ENCODE results near the gene USP11. TPM values are rescaled to one million over a fixed set of nuclear protein-coding genes. Genes with fewer than 3 reads are reported as not detected.

The USP11 gene
- total and polyA plus RNA-seq, 2 experiments from 2014 or later: 64.2 to 65.1 TPM

DNA sequence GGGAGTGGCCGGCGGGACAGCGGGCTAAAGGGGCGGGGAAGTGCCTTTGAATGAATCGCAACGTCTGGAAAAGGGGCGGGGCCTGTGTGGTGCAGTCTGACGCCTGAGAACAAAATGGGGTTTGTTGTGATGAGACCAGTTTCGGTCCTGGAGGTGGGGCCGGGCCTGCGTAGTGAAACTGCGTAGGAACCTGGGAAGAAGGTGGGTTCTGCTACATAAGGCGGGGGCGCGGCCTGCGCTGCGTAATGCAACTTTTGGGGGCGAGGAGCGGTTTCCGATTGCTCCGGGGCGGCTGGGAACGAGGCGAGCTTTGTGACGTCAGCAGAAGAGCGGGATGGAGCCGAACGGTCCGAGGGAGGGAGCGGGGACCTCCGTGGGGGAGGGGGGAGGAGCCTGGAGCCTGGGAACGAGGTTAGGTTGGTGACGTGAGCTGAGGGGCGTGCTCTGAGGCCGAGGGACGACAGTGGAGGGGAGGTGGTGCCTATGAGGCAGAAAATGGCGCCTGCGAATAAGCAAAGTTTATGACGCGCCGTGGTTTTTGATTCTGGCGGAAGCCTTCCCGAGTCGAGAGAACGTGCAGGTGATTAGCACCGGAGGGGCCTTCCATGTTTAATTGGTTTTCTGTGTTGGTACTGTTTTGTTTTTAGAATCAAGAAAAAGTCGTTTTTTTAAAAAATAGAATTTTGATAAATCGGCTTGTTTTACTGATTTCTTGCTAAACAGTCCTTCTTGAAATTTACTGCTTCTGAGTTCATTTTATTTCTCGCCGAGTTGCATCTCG is 714 bp downstream of the USP11 start:
- Histone ChIP-seq H3F3A (replicated peaks; ENCODE audit: low read depth) (no peaks in the 10 kb centered on the region), H3K27me3 (ENCODE audit: insufficient read depth) (no peaks in the 10 kb centered on the region), H3K4me1 (ENCODE audit: insufficient read depth) (peaks cover 4% of the 10 kb centered on the region), H3K4me3 (peak overlapping the region; percentile 59), H3K36me3 (ENCODE audit: insufficient read depth) (no peaks in the 10 kb centered on the region), H3K27ac (ENCODE audit: low read depth) (peak overlapping the region; percentile 98), H3K9me2 (ENCODE audit: insufficient read depth) (no peaks in the 10 kb centered on the region), H3K79me2 (replicated peaks; ENCODE audit: insufficient read depth) (peaks cover 48% of the 10 kb centered on the region), H2AFZ (no peak overlapping the region), H4K20me1 (replicated peaks; ENCODE audit: insufficient read depth) (no peaks in the 10 kb centered on the region), H3K4me2 (peak overlapping the region; percentile 78)
- peak; percentile 92 for TF ChIP-seq CREB1 (CRISPR knock-in tag; IDR thresholded peaks at IDR 0.05; ENCODE audit: low read depth)
- TF ChIP-seq NANOG (IDR thresholded peaks at IDR 0.05; ENCODE audit: borderline replicate concordance): no peak
- TF ChIP-seq POLR2AphosphoS5 (IDR thresholded peaks at IDR 0.05; ENCODE audit: low read depth): peak; percentile 29; the same call in 1 of the 2 replicates
- Mint-ChIP-seq H3K4me1 (peaks cover 10% of the 10 kb centered on the region; the same call in 2 of the 3 replicates), H3K27me3 (ENCODE audit: insufficient read depth, low read depth, poor library complexity) (peaks cover 4% of the 10 kb centered on the region), H3K27ac (peak overlapping the region; percentile 100), H3K4me3 (peak overlapping the region; percentile 93), H3K36me3 (ENCODE audit: low read depth) (peaks cover 5% of the 10 kb centered on the region; the same call in 2 of the 3 replicates), H3K9me3 (no peaks in the 10 kb centered on the region; the same call in 1 of the 3 replicates)
- DNase-seq (ENCODE audit: low spot score): peak; percentile 96
- ATAC-seq: peak; percentile 82

DNA sequence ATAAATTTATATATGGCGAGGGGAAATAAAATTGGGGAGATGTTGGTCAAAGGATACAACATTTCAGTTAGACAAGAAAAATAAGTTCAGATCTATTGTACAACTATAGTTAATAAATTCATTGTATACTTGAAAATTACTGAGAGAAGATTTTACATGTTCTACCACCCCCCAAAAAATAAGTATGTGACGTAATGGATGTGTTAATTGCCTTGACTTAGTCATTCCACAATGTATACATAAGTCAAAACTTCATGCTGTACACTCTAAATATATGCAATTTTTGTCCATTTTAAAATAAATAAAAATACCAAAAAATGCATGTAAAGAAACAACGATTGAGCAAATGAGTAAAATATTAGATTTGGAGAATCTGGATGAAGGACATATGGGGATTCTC is 1.8 kb downstream of the USP11 start:
- Histone ChIP-seq H4K20me1 (replicated peaks; ENCODE audit: insufficient read depth) (no peaks in the 10 kb centered on the region), H3K4me3 (peak overlapping the region; percentile 59), H3K9me2 (ENCODE audit: insufficient read depth) (no peaks in the 10 kb centered on the region), H2AFZ (no peak overlapping the region), H3K36me3 (ENCODE audit: insufficient read depth) (no peaks in the 10 kb centered on the region), H3K27me3 (ENCODE audit: insufficient read depth) (no peaks in the 10 kb centered on the region), H3K79me2 (replicated peaks; ENCODE audit: insufficient read depth) (peaks cover 50% of the 10 kb centered on the region), H3K4me1 (ENCODE audit: insufficient read depth) (peaks cover 4% of the 10 kb centered on the region), H3K4me2 (peak overlapping the region; percentile 78), H3K27ac (ENCODE audit: low read depth) (peak overlapping the region; percentile 96; the same call in 1 of the 2 replicates), H3F3A (replicated peaks; ENCODE audit: low read depth) (no peaks in the 10 kb centered on the region)
- DNase-seq (ENCODE audit: low spot score) (no peak), ATAC-seq (no peak)
- Mint-ChIP-seq H3K27ac (peak overlapping the region; percentile 100), H3K4me3 (peak overlapping the region; percentile 93), H3K9me3 (no peaks in the 10 kb centered on the region; the same call in 1 of the 3 replicates), H3K36me3 (ENCODE audit: low read depth) (peaks cover 2% of the 10 kb centered on the region; the same call in 2 of the 3 replicates), H3K4me1 (peaks cover 10% of the 10 kb centered on the region; the same call in 2 of the 3 replicates), H3K27me3 (ENCODE audit: insufficient read depth, low read depth, poor library complexity) (peaks cover 6% of the 10 kb centered on the region)
- TF ChIP-seq, protein P1, sequence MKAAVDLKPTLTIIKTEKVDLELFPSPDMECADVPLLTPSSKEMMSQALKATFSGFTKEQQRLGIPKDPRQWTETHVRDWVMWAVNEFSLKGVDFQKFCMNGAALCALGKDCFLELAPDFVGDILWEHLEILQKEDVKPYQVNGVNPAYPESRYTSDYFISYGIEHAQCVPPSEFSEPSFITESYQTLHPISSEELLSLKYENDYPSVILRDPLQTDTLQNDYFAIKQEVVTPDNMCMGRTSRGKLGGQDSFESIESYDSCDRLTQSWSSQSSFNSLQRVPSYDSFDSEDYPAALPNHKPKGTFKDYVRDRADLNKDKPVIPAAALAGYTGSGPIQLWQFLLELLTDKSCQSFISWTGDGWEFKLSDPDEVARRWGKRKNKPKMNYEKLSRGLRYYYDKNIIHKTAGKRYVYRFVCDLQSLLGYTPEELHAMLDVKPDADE (IDR thresholded peaks at IDR 0.05): no peak
- TF ChIP-seq EZH2phosphoT487 (IDR thresholded peaks at IDR 0.05; ENCODE audit: unreplicated experiment): no peak
- no peak for TF ChIP-seq ZNF114 (CRISPR knock-in tag; IDR thresholded peaks at IDR 0.05)
- no peak for TF ChIP-seq ZNF331 (CRISPR knock-in tag; IDR thresholded peaks at IDR 0.05; ENCODE audit: low read depth)
- TF ChIP-seq, protein P2, sequence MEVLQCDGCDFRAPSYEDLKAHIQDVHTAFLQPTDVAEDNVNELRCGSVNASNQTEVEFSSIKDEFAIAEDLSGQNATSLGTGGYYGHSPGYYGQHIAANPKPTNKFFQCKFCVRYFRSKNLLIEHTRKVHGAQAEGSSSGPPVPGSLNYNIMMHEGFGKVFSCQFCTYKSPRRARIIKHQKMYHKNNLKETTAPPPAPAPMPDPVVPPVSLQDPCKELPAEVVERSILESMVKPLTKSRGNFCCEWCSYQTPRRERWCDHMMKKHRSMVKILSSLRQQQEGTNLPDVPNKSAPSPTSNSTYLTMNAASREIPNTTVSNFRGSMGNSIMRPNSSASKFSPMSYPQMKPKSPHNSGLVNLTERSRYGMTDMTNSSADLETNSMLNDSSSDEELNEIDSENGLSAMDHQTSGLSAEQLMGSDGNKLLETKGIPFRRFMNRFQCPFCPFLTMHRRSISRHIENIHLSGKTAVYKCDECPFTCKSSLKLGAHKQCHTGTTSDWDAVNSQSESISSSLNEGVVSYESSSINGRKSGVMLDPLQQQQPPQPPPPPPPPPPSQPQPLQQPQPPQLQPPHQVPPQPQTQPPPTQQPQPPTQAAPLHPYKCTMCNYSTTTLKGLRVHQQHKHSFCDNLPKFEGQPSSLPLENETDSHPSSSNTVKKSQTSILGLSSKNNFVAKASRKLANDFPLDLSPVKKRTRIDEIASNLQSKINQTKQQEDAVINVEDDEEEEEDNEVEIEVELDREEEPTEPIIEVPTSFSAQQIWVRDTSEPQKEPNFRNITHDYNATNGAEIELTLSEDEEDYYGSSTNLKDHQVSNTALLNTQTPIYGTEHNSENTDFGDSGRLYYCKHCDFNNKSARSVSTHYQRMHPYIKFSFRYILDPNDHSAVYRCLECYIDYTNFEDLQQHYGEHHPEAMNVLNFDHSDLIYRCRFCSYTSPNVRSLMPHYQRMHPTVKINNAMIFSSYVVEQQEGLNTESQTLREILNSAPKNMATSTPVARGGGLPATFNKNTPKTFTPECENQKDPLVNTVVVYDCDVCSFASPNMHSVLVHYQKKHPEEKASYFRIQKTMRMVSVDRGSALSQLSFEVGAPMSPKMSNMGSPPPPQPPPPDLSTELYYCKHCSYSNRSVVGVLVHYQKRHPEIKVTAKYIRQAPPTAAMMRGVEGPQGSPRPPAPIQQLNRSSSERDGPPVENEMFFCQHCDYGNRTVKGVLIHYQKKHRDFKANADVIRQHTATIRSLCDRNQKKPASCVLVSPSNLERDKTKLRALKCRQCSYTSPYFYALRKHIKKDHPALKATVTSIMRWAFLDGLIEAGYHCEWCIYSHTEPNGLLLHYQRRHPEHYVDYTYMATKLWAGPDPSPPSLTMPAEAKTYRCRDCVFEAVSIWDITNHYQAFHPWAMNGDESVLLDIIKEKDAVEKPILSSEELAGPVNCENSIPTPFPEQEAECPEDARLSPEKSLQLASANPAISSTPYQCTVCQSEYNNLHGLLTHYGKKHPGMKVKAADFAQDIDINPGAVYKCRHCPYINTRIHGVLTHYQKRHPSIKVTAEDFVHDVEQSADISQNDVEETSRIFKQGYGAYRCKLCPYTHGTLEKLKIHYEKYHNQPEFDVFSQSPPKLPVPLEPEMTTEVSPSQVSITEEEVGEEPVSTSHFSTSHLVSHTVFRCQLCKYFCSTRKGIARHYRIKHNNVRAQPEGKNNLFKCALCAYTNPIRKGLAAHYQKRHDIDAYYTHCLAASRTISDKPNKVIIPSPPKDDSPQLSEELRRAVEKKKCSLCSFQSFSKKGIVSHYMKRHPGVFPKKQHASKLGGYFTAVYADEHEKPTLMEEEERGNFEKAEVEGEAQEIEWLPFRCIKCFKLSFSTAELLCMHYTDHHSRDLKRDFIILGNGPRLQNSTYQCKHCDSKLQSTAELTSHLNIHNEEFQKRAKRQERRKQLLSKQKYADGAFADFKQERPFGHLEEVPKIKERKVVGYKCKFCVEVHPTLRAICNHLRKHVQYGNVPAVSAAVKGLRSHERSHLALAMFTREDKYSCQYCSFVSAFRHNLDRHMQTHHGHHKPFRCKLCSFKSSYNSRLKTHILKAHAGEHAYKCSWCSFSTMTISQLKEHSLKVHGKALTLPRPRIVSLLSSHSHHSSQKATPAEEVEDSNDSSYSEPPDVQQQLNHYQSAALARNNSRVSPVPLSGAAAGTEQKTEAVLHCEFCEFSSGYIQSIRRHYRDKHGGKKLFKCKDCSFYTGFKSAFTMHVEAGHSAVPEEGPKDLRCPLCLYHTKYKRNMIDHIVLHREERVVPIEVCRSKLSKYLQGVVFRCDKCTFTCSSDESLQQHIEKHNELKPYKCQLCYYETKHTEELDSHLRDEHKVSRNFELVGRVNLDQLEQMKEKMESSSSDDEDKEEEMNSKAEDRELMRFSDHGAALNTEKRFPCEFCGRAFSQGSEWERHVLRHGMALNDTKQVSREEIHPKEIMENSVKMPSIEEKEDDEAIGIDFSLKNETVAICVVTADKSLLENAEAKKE (CRISPR knock-in tag; IDR thresholded peaks at IDR 0.05): no peak
- no peak for TF ChIP-seq CREB1 (CRISPR knock-in tag; IDR thresholded peaks at IDR 0.05; ENCODE audit: low read depth)
- TF ChIP-seq JUNB (IDR thresholded peaks at IDR 0.05; ENCODE audit: unreplicated experiment): no peak
- no peak for TF ChIP-seq POLR2AphosphoS5 (IDR thresholded peaks at IDR 0.05; ENCODE audit: low read depth)
- TF ChIP-seq, protein P3, sequence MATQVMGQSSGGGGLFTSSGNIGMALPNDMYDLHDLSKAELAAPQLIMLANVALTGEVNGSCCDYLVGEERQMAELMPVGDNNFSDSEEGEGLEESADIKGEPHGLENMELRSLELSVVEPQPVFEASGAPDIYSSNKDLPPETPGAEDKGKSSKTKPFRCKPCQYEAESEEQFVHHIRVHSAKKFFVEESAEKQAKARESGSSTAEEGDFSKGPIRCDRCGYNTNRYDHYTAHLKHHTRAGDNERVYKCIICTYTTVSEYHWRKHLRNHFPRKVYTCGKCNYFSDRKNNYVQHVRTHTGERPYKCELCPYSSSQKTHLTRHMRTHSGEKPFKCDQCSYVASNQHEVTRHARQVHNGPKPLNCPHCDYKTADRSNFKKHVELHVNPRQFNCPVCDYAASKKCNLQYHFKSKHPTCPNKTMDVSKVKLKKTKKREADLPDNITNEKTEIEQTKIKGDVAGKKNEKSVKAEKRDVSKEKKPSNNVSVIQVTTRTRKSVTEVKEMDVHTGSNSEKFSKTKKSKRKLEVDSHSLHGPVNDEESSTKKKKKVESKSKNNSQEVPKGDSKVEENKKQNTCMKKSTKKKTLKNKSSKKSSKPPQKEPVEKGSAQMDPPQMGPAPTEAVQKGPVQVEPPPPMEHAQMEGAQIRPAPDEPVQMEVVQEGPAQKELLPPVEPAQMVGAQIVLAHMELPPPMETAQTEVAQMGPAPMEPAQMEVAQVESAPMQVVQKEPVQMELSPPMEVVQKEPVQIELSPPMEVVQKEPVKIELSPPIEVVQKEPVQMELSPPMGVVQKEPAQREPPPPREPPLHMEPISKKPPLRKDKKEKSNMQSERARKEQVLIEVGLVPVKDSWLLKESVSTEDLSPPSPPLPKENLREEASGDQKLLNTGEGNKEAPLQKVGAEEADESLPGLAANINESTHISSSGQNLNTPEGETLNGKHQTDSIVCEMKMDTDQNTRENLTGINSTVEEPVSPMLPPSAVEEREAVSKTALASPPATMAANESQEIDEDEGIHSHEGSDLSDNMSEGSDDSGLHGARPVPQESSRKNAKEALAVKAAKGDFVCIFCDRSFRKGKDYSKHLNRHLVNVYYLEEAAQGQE (IDR thresholded peaks at IDR 0.05; ENCODE audit: unreplicated experiment): no peak
